Neural crest cell (in vitro differentiated cells): ENCODE results near the gene VDR. TPM values are rescaled to one million over a fixed set of nuclear protein-coding genes. Genes with fewer than 3 reads are reported as not detected.

Experiments
- DNase-seq: peaks from one replicate; pipeline ENCODE4 v3.0.0; 2021; ENCODE audit warnings: low read depth, mixed read lengths, low spot score
- H3K27ac Mint-ChIP-seq: one replicate; pipeline ENCODE4 v1.8.0; 2021; ENCODE audit warnings: mild to moderate bottlenecking, mixed read lengths; ENCODE audit not compliant: unreplicated experiment
- H3K27me3 Mint-ChIP-seq: 2 replicates; pipeline ENCODE4 v1.8.0; 2021; ENCODE audit warnings: low read depth, mild to moderate bottlenecking, mixed read lengths
- H3K36me3 Mint-ChIP-seq: 2 replicates; pipeline ENCODE4 v1.8.0; 2021; ENCODE audit warnings: low read depth, mild to moderate bottlenecking, mixed read lengths
- H3K4me1 Mint-ChIP-seq: 2 replicates; pipeline ENCODE4 v1.8.0; 2021; ENCODE audit warnings: mixed read lengths
- H3K4me3 Mint-ChIP-seq: one replicate; pipeline ENCODE4 v1.8.0; 2021; ENCODE audit warnings: mild to moderate bottlenecking, mixed read lengths
- H3K9me3 Mint-ChIP-seq: 2 replicates; pipeline ENCODE4 v1.8.0; 2021; ENCODE audit warnings: mixed read lengths
- CTCF ChIP-seq: fragments of 200-600 bp; sonication (generic); conservative IDR thresholded peaks from 2 replicates; pipeline ENCODE4 v1.5.0; 2021; ENCODE audit warnings: antibody characterized with exemption, mild to moderate bottlenecking
- total RNA-seq: library from RNA; stranded (reverse); gene quantifications from 2 replicates; pipeline ENCODE4 v1.2.1, GENCODE V29; 2021

VDR gene
- total RNA-seq, 1 donor from 2014 or later = not detected

GRCh38 chr12:47902131-47902639 lies 2.6 kb downstream of the VDR start:
- no peaks in the 10 kb centered on the region for H3K9me3 Mint-ChIP-seq
- TF ChIP-seq CTCF = no peak
- no peak for DNase-seq
- no peak overlapping the region for H3K27ac Mint-ChIP-seq
- H3K36me3 Mint-ChIP-seq = no peaks in the 10 kb centered on the region
- H3K27me3 Mint-ChIP-seq = peaks cover 85% of the 10 kb centered on the region
- H3K4me1 Mint-ChIP-seq = peaks cover 9% of the 10 kb centered on the region
- no peak overlapping the region for H3K4me3 Mint-ChIP-seq

GRCh38 chr12:47901718-47902093 lies 3.1 kb downstream of the VDR start:
- Mint-ChIP-seq H3K4me3 (no peak overlapping the region), H3K27me3 (peaks cover 82% of the 10 kb centered on the region), H3K4me1 (peaks cover 9% of the 10 kb centered on the region), H3K36me3 (no peaks in the 10 kb centered on the region), H3K9me3 (no peaks in the 10 kb centered on the region), H3K27ac (no peak overlapping the region)
- no peak for TF ChIP-seq CTCF
- DNase-seq = no peak

- no peaks in the 10 kb centered on the region for H3K9me3 Mint-ChIP-seq
- peaks cover 77% of the 10 kb centered on the region for H3K27me3 Mint-ChIP-seq
- no peak for TF ChIP-seq CTCF
- H3K4me3 Mint-ChIP-seq = no peak overlapping the region
- peaks cover 9% of the 10 kb centered on the region for H3K4me1 Mint-ChIP-seq
- H3K36me3 Mint-ChIP-seq = no peaks in the 10 kb centered on the region
- no peak for DNase-seq
- no peak overlapping the region for H3K27ac Mint-ChIP-seq
These were observed 3.6 kb downstream of the VDR start for GRCh38 chr12:47901063-47901717.

GRCh38 chr12:47900131-47901062 lies 4.4 kb downstream of the VDR start:
- Mint-ChIP-seq H3K36me3 (no peaks in the 10 kb centered on the region), H3K9me3 (no peaks in the 10 kb centered on the region), H3K4me1 (peaks cover 9% of the 10 kb centered on the region), H3K4me3 (no peak overlapping the region), H3K27ac (no peak overlapping the region), H3K27me3 (peaks cover 77% of the 10 kb centered on the region)
- TF ChIP-seq CTCF = no peak
- DNase-seq = no peak

- no peak for DNase-seq
- Mint-ChIP-seq H3K4me3 (no peak overlapping the region), H3K27me3 (peaks cover 75% of the 10 kb centered on the region), H3K36me3 (no peaks in the 10 kb centered on the region), H3K27ac (no peak overlapping the region), H3K9me3 (no peaks in the 10 kb centered on the region), H3K4me1 (peaks cover 3% of the 10 kb centered on the region)
- TF ChIP-seq CTCF = no peak
These were observed 5.3 kb downstream of the VDR start for GRCh38 chr12:47899466-47899865.
